ENCODE results near the gene NFKBIL1. TPM values are rescaled to one million over a fixed set of nuclear protein-coding genes. Genes with fewer than 3 reads are reported as not detected.

The NFKBIL1 gene
- total and polyA plus RNA-seq, 4 donors = 3.3 to 9.6 (median 7.4) TPM

- 88% methylated on average over 9 of the region's 9 CpGs for WGBS
- H3K4me1 ChIP-seq (ENCODE audit: control insufficient read depth in 4 of 4, insufficient read depth in 4 of 4, low read length in 3 of 4) = no peaks in the 10 kb centered on the region
- no peak overlapping the region for H3K4me3 ChIP-seq (ENCODE audit: low read depth in 1 of 3, low read length in 3 of 3)
- H3K36me3 ChIP-seq (ENCODE audit: control insufficient read depth in 4 of 4, insufficient read depth in 3 of 4, low read depth in 1 of 4, low read length in 3 of 4) = no peaks in the 10 kb centered on the region
- no peaks in the 10 kb centered on the region for H3K27me3 ChIP-seq (ENCODE audit: control insufficient read depth in 4 of 4, insufficient read depth in 4 of 4, low read length in 3 of 4)
- TF ChIP-seq ATF3 (IDR thresholded peaks at IDR 0.05) (no peak), RAD21 (IDR thresholded peaks at IDR 0.05) (no peak), REST (IDR thresholded peaks at IDR 0.05) (no peak), CTCF (IDR thresholded peaks at IDR 0.05; ENCODE audit: low read depth, low read length, missing input control) (no peak)
- DNase-seq (ENCODE audit: low spot score) = no peak
- H3K27ac ChIP-seq (ENCODE audit: low read depth in 1 of 2, low read length in 2 of 2) = peak overlapping the region in 1 of 2 donors; percentile 52
- no peak overlapping the region for H3K9ac ChIP-seq (ENCODE audit: low read depth in 1 of 2, low read length in 2 of 2)
- no peaks in the 10 kb centered on the region for H3K9me3 ChIP-seq (ENCODE audit: control insufficient read depth in 4 of 4, low read length in 3 of 4)
Observed at GRCh38 chr6:31573239-31574105, 26.1 kb downstream of the NFKBIL1 start.

- Histone ChIP-seq H3K27me3 (ENCODE audit: control insufficient read depth in 4 of 4, insufficient read depth in 4 of 4, low read length in 3 of 4) (no peaks in the 10 kb centered on the region), H3K4me3 (ENCODE audit: low read depth in 1 of 3, low read length in 3 of 3) (no peak overlapping the region), H3K4me1 (ENCODE audit: control insufficient read depth in 4 of 4, insufficient read depth in 4 of 4, low read length in 3 of 4) (no peaks in the 10 kb centered on the region), H3K27ac (ENCODE audit: low read depth in 1 of 2, low read length in 2 of 2) (no peak overlapping the region), H3K36me3 (ENCODE audit: control insufficient read depth in 4 of 4, insufficient read depth in 3 of 4, low read depth in 1 of 4, low read length in 3 of 4) (no peaks in the 10 kb centered on the region), H3K9me3 (ENCODE audit: control insufficient read depth in 4 of 4, low read length in 3 of 4) (no peaks in the 10 kb centered on the region), H3K9ac (ENCODE audit: low read depth in 1 of 2, low read length in 2 of 2) (no peak overlapping the region)
- 77% methylated on average over 14 of the region's 14 CpGs for WGBS
- TF ChIP-seq, protein P1, sequence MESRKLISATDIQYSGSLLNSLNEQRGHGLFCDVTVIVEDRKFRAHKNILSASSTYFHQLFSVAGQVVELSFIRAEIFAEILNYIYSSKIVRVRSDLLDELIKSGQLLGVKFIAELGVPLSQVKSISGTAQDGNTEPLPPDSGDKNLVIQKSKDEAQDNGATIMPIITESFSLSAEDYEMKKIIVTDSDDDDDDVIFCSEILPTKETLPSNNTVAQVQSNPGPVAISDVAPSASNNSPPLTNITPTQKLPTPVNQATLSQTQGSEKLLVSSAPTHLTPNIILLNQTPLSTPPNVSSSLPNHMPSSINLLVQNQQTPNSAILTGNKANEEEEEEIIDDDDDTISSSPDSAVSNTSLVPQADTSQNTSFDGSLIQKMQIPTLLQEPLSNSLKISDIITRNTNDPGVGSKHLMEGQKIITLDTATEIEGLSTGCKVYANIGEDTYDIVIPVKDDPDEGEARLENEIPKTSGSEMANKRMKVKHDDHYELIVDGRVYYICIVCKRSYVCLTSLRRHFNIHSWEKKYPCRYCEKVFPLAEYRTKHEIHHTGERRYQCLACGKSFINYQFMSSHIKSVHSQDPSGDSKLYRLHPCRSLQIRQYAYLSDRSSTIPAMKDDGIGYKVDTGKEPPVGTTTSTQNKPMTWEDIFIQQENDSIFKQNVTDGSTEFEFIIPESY (IDR thresholded peaks at IDR 0.05) = no peak
- TF ChIP-seq HNF4A (conservative IDR thresholded peaks at IDR 0.05) (no peak), TAF1 (conservative IDR thresholded peaks at IDR 0.05) (no peak), FOXA1 (IDR thresholded peaks at IDR 0.05) (no peak), JUND (IDR thresholded peaks at IDR 0.05) (no peak), HNF4G (IDR thresholded peaks at IDR 0.05) (no peak), REST (IDR thresholded peaks at IDR 0.05) (no peak)
- DNase-seq (ENCODE audit: low spot score) = no peak
Observed at GRCh38 chr6:31574106-31575061, 27.0 kb downstream of the NFKBIL1 start.

Data from liver (tissue), 9 donors.